A204.1 (cell line): ENCODE data around the gene KATNB1.

ENCODE experiments used
- FAIRE-seq: peaks from 2 replicates; lab custom pipeline; 2012; peaks lifted over from hg19 to GRCh38; lab: Jason Lieb, UNC

KATNB1 gene

GRCh38 chr16:57735755-57736418 lies at the start of gene KATNB1:
Gene KATNB1, plus strand, starts transcription at chr16:57735770. Its CDS starts 1,474 bp downstream, at chr16:57737244.
- FAIRE-seq, result no peak

- no peak for FAIRE-seq
Measured at GRCh38 chr16:57686577-57686976, 49.0 kb upstream of the KATNB1 start.

- no peak for FAIRE-seq
Measured at GRCh38 chr16:57687363-57687929, 48.1 kb upstream of the KATNB1 start.

GRCh38 chr16:57688487-57688986 lies 47.0 kb upstream of the KATNB1 start:
- FAIRE-seq, result no peak

GRCh38 chr16:57688987-57689761 lies 46.4 kb upstream of the KATNB1 start:
- no peak for FAIRE-seq

- no peak for FAIRE-seq
Measured at GRCh38 chr16:57689762-57690558, 45.6 kb upstream of the KATNB1 start.

GRCh38 chr16:57690782-57691471 lies 44.6 kb upstream of the KATNB1 start:
- FAIRE-seq, result no peak

GRCh38 chr16:57692636-57693035 lies 42.9 kb upstream of the KATNB1 start:
- no peak for FAIRE-seq

- FAIRE-seq, result no peak
Measured at GRCh38 chr16:57693550-57693949, 42.0 kb upstream of the KATNB1 start.

- no peak for FAIRE-seq
Measured at GRCh38 chr16:57694231-57694724, 41.3 kb upstream of the KATNB1 start.

GRCh38 chr16:57694725-57695679 lies 40.6 kb upstream of the KATNB1 start, which contains the start of gene DRC7:
Gene DRC7, plus strand, starts transcription at chr16:57694806. Its CDS starts 3,144 bp downstream, at chr16:57697950.
- no peak for FAIRE-seq

- no peak for FAIRE-seq
Measured at GRCh38 chr16:57695680-57696069, 39.9 kb upstream of the KATNB1 start.

- FAIRE-seq, result no peak
Measured at GRCh38 chr16:57696240-57696639, 39.3 kb upstream of the KATNB1 start.

- FAIRE-seq, result no peak
Measured at GRCh38 chr16:57697896-57698537, 37.6 kb upstream of the KATNB1 start.

GRCh38 chr16:57698812-57699405 lies 36.7 kb upstream of the KATNB1 start:
- no peak for FAIRE-seq

- no peak for FAIRE-seq
Measured at GRCh38 chr16:57699481-57699880, 36.1 kb upstream of the KATNB1 start.

- no peak for FAIRE-seq
Measured at GRCh38 chr16:57699899-57700298, 35.7 kb upstream of the KATNB1 start.

GRCh38 chr16:57700781-57701551 lies 34.6 kb upstream of the KATNB1 start:
- FAIRE-seq, result no peak
